ENCODE results near the gene RFXANK.

RFXANK gene

DNA sequence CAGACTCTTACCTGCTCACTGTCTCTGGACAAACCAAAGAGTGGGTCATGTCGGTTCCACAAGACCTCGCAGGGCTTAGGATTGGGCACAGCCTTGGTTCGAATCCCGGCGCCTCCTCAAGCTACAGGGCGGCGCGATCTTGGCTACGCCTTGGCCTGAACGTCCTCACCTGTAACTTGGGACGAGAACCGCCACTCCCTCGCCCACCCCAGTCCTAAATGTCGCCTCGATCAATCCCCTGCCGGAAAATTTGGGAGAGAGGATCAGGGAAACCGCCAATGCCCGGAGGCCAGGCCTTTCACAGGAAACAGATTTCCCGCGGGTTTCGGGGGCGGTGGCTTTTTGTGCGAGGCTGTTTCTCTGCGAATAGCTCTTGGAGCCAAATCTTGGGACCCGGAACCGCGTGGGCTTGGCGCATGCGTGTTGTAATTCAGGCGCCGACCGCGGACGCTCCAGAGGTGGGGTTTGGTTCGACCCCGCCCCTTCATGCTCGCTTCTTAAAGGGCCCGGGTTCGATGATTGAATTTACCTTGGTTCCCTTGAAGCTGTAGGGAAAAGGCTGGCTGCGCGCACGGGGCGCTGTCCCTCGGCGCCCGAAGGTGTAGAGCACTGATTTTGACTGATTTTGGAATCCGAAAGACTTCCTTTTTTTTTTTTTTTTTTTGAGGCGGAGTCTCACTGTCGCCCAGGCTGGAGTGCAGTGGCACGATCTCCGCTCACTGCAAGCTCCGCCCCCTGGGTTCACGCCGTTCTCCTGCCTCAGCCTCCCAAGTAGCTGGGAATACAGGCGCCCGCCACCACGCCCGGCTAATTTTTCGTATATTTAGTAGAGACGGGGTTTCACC is 11.2 kb downstream of the RFXANK start, which contains the start of gene NR2C2AP (continued):
- no peak for TF ChIP-seq ZNF398 (tag by site-specific recombination; IDR thresholded peaks at IDR 0.05)
- peak; percentile 49; the same call in 1 of the 2 replicates for TF ChIP-seq SP7 (tag by site-specific recombination; IDR thresholded peaks at IDR 0.05)
- TF ChIP-seq ZNF37A (tag by site-specific recombination; IDR thresholded peaks at IDR 0.05): no peak
- TF ChIP-seq RBAK (tag by site-specific recombination; IDR thresholded peaks at IDR 0.05): no peak
- no peak for TF ChIP-seq ZNF274 (IDR thresholded peaks at IDR 0.05; ENCODE audit: low read length)
- TF ChIP-seq ZNF274 (tag by site-specific recombination; IDR thresholded peaks at IDR 0.05; ENCODE audit: borderline replicate concordance): no peak
- no peak for TF ChIP-seq ZBTB20 (tag by site-specific recombination; IDR thresholded peaks at IDR 0.05)
- TF ChIP-seq ZNF394 (tag by site-specific recombination; IDR thresholded peaks at IDR 0.05; ENCODE audit: borderline replicate concordance): no peak
- no peak for TF ChIP-seq ZNF239 (tag by site-specific recombination; IDR thresholded peaks at IDR 0.05)
- peak; percentile 65 for TF ChIP-seq SP3 (tag by site-specific recombination; IDR thresholded peaks at IDR 0.05)
- TF ChIP-seq GLIS2 (tag by site-specific recombination; IDR thresholded peaks at IDR 0.05): no peak
- TF ChIP-seq KLF7 (tag by site-specific recombination; IDR thresholded peaks at IDR 0.05; ENCODE audit: borderline replicate concordance): no peak
- TF ChIP-seq ZNF596 (tag by site-specific recombination; IDR thresholded peaks at IDR 0.05): no peak
- no peak for TF ChIP-seq TRIM28 (IDR thresholded peaks at IDR 0.05; ENCODE audit: borderline replicate concordance, low read length)
- peak; percentile 76 for TF ChIP-seq SCRT2 (tag by site-specific recombination; IDR thresholded peaks at IDR 0.05)
- no peak for TF ChIP-seq ZBTB48 (tag by site-specific recombination; IDR thresholded peaks at IDR 0.05)
- TF ChIP-seq ZNF133 (tag by site-specific recombination; IDR thresholded peaks at IDR 0.05): no peak
- TF ChIP-seq ZSCAN5A (tag by site-specific recombination; IDR thresholded peaks at IDR 0.05): no peak
- TF ChIP-seq, protein P1, sequence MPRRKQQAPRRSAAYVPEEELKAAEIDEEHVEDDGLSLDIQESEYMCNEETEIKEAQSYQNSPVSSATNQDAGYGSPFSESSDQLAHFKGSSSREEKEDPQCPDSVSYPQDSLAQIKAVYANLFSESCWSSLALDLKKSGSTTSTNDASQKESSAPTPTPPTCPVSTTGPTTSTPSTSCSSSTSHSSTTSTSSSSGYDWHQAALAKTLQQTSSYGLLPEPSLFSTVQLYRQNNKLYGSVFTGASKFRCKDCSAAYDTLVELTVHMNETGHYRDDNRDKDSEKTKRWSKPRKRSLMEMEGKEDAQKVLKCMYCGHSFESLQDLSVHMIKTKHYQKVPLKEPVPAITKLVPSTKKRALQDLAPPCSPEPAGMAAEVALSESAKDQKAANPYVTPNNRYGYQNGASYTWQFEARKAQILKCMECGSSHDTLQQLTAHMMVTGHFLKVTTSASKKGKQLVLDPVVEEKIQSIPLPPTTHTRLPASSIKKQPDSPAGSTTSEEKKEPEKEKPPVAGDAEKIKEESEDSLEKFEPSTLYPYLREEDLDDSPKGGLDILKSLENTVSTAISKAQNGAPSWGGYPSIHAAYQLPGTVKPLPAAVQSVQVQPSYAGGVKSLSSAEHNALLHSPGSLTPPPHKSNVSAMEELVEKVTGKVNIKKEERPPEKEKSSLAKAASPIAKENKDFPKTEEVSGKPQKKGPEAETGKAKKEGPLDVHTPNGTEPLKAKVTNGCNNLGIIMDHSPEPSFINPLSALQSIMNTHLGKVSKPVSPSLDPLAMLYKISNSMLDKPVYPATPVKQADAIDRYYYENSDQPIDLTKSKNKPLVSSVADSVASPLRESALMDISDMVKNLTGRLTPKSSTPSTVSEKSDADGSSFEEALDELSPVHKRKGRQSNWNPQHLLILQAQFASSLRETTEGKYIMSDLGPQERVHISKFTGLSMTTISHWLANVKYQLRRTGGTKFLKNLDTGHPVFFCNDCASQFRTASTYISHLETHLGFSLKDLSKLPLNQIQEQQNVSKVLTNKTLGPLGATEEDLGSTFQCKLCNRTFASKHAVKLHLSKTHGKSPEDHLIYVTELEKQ (tag by site-specific recombination; IDR thresholded peaks at IDR 0.05; ENCODE audit: borderline replicate concordance): no peak
- TF ChIP-seq ZNF777 (tag by site-specific recombination; IDR thresholded peaks at IDR 0.05; ENCODE audit: borderline replicate concordance): no peak
- TF ChIP-seq, protein P2, sequence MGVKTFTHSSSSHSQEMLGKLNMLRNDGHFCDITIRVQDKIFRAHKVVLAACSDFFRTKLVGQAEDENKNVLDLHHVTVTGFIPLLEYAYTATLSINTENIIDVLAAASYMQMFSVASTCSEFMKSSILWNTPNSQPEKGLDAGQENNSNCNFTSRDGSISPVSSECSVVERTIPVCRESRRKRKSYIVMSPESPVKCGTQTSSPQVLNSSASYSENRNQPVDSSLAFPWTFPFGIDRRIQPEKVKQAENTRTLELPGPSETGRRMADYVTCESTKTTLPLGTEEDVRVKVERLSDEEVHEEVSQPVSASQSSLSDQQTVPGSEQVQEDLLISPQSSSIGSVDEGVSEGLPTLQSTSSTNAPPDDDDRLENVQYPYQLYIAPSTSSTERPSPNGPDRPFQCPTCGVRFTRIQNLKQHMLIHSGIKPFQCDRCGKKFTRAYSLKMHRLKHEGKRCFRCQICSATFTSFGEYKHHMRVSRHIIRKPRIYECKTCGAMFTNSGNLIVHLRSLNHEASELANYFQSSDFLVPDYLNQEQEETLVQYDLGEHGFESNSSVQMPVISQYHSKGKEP (tag by site-specific recombination; IDR thresholded peaks at IDR 0.05): no peak
- TF ChIP-seq ZBTB1 (tag by site-specific recombination; IDR thresholded peaks at IDR 0.05): no peak
- TF ChIP-seq ZNF211 (tag by site-specific recombination; IDR thresholded peaks at IDR 0.05; ENCODE audit: low read depth): no peak
- TF ChIP-seq PRDM1 (tag by site-specific recombination; IDR thresholded peaks at IDR 0.05): no peak
- no peak for TF ChIP-seq ZNF146 (tag by site-specific recombination; IDR thresholded peaks at IDR 0.05)
- TF ChIP-seq ZNF624 (tag by site-specific recombination; IDR thresholded peaks at IDR 0.05): no peak
- TF ChIP-seq INSM2 (tag by site-specific recombination; IDR thresholded peaks at IDR 0.05): no peak
- TF ChIP-seq ZNF658 (tag by site-specific recombination; IDR thresholded peaks at IDR 0.05): no peak
- 0 out of 2 replicates have a peak, but pooled peaks have one; percentile 17 for TF ChIP-seq EGR2 (tag by site-specific recombination; IDR thresholded peaks at IDR 0.05; ENCODE audit: low read depth)

Data from HEK293 (cell line).